GM21515 (cell line): ENCODE results near the gene LETM1.

Experiments used
- ATAC-seq: cut with Tn5 transposase; IDR thresholded peaks from one replicate; pipeline ENCODE4 v1.9.1; 2021; ENCODE audit not compliant: unreplicated experiment

LETM1 gene

GRCh38 chr4:1783015-1783414, 72.9 kb downstream of the LETM1 start:
- no peak for ATAC-seq

- ATAC-seq, result no peak
Measured at GRCh38 chr4:1780435-1780834, 75.5 kb downstream of the LETM1 start.

DNA sequence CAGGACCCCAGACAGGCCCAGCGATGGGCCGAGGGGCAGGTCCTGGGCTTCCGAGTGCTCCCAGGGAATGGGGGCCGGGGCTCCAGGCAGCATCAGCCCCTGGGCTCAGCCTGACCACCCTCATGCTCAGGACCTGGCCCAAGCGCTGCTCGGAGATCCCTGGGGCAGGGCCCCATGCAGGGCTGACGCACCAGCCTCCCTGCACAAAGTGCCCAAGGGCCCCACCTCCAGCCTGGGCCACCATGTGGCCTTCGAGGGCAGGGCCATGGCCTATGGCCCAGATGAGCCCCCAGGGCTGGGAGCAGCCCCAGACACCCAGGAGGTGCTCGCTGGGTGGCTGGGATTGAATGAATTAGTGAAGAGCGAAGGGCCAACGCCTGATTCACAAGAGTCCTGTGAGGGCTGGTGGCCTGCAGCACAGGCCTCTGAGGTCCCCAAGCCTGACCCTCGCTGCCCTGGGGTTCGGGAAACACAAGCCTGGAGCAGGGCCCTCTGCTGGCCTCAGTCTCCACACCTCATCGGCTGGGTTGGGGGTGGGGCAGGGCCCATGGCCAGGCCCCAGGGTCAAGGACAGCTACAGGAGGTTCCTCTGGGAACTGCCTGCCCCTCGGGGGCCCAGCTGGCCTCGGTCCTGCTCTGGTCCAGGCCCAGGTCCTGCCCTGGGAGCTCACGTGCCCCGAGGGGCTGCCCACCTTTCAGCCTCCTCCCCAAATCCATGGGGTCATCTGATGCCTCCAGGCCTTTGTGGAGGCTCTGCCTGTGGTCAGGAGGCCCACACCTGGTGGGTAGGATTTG, 76.2 kb downstream of the LETM1 start:
- ATAC-seq, result no peak

- ATAC-seq, result no peak
Measured at GRCh38 chr4:1778642-1779392, 77.1 kb downstream of the LETM1 start.

DNA sequence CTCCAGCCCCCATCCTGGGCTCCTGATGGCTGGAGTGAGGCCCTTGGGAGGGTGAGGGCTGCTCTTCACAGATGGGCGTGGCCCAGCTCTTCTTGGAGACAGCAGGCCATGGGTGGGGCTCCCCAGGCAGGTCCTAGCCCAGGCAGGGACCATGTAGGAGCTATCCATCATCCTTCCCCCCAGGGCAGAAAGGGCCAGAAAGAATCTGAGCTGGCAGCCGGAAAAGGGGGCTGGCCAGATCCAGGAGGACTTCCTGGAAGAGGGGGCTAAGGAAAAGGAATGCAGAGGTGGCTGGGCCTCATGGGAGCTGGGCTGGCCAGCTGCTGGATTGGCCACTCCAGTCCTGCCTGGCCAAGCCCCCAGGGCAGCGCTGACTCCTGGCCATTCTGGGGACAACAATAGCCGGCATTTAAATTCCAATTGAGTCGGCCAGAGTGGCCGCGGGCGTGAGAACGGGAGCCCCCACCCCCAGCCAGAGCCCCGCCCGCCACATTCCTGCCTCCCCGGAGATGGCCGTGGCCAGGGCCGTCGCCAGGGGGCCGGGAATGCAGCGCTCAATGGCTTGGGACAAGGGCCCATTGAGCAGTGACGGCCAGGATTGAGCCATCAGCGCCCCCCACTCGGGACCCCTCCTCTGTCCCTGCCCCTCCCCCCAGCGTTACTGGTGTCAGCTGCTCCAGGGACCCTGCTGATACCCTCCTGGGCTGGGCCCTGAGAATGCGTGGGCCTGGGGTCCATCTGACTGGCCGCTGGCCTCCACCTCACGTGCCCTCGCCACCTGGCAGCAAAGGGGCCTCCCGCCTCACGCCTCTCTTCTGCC, 77.9 kb downstream of the LETM1 start:
- ATAC-seq, result no peak

DNA sequence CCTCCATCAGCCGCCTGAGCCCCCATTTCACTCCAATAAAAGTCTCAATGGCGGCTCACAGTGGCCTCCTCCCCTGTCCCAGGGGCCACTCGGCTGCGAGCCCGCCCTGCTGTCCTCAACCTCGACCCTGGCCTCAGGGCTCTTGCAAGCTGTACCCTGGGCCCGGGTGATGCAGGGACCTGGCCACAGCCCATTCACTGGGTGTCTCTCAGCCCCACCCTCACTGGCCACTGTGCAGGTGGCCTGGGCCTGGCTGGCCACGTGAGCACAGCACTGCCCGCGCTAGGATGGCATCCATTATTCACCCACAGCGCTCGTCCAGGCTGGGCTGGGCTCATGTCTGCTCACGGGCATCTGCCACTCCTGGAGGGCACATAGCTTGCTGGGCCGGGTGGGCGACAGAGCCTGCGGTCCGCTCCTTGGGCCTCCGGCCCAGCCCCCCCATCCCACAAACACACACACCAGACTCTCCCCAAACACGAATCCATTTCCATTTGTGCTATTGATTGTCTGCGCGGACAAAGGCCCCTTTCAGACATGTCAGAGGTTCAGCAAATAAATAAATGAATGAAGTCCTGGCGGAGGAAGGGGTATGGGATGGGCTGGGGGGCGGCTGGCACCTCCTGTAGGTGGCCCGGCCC, 79.3 kb downstream of the LETM1 start:
- ATAC-seq, result no peak

- ATAC-seq, result no peak
Measured at GRCh38 chr4:1775731-1776500, 80.0 kb downstream of the LETM1 start.

- ATAC-seq, result no peak
Measured at GRCh38 chr4:1773754-1774153, 82.2 kb downstream of the LETM1 start.

DNA sequence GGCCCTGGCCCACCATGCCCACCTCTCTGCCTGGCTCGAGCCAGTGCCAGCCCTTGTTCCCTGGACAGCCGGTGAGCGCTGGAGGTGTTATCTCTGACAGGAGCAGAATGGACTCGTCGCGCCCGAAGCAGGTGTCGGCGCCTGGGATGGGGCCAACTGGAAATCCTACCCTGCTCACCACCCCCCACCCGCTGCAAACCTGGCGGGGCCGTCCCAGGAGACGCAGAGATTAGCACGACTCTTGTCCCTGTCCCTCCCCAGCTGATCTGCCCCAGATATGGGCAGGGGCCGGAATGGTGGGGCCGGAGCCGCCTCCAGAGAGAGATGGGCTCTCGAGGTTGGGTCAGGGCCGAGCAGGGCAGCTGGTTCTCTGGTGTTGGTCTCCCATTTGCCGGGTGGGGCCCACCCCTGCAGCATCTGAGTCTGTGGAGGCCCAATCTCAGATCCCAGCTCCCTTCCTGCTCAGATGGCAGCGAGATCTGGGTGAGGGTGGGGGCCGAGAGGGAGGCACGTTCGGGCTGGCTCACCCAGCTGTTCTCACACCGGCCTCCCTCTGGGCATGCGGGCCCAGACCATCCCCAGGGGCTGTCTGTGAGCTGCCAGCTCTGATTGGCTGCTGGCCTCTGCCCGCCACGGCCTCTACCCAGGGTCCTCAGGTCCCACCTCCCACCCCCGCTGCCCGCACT, 83.0 kb downstream of the LETM1 start:
- ATAC-seq, result no peak

DNA sequence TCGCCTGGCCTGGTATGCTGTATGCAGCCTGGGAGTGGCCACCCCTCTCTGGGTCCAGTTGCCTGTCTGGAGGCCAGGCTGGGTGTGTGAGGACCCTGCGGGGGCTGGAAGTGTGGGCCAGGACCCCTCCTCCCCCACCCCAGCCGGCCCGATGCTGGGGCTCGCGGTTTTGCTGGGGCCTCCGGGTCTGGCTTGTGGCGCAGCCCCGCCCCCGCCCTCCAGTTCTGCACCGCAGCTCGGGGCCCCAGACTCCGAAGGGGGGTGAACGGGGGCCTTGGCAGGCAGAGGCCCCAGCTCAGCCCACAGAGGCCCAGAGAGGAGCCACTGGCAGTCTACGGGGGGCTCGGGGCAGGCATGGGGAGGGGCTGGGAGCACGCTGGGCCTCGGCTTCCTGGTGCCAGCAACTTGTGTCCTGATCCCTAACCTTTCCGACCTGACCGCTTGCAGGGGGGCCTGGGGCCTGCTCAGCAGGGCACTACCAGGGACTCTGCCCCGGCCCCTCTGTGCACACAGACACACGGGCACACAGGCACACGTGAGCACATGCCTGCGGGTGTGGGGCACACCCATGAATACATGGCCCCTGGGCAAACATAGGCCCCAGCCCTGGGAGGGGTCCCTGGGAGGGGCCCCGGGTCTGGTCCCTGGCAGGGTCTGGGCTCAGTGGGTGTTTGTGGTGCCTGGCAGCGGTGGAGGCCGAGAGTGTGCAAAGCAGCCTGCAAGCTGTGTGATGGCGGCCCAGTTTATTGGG, 84.2 kb downstream of the LETM1 start:
- no peak for ATAC-seq

- ATAC-seq, result no peak
Measured at GRCh38 chr4:1770791-1771231, 85.1 kb downstream of the LETM1 start.

DNA sequence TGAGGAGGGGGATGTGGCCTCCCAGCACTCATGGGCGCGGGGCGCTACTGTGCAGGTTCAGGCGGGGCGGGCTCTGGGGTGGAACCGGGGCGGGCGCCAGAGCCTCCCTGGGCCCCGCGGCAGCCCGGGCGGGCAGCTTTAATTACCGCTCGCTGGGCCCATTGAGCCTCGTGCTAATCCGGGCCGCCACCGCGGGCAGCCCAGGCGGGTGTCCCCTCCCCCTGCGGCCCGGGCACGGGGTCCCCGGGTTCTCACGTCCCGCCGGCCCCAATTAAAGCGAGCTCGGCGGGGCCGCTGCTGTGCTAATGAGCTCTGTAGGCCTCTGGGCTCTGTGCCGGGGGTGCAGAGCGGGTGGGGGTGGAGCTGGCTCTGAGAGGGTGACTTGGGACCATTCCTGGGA, 85.7 kb downstream of the LETM1 start:
- no peak for ATAC-seq

GRCh38 chr4:1769692-1770091, 86.3 kb downstream of the LETM1 start:
- no peak for ATAC-seq

DNA sequence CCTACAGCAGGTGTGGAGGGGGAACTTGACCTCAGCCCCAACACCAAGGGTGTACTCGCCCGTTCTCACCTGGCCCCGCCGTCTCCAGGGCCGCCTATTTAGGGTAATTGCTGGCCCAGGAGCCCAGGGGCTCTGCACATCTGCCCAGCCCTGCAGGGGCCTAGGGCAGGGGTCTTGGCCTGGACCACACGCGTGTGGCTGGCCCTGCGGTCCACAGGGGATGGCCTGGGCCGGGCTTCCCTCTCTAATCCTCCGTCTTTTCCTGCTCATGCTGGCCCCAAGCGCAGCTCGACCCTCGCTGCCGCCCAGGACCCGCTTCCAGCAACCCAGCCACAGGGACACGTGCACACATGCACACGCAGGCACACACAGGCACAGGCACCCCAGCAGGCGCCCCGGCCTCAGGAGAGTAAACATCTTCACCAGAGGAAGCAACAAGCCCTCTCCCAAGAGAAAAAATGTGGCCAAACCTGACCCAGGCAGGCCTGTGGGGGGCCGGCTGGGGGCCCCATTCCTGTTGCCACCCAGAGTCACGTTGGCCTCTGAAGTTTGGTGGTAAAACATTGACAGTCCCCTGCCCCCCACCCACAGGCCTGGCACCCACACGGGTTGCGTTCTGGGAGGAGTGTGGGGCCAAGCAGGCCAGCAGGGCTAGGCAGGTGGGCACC, 87.5 kb downstream of the LETM1 start:
- ATAC-seq, result no peak

- no peak for ATAC-seq
Measured at GRCh38 chr4:1767770-1768366, 88.1 kb downstream of the LETM1 start.

DNA sequence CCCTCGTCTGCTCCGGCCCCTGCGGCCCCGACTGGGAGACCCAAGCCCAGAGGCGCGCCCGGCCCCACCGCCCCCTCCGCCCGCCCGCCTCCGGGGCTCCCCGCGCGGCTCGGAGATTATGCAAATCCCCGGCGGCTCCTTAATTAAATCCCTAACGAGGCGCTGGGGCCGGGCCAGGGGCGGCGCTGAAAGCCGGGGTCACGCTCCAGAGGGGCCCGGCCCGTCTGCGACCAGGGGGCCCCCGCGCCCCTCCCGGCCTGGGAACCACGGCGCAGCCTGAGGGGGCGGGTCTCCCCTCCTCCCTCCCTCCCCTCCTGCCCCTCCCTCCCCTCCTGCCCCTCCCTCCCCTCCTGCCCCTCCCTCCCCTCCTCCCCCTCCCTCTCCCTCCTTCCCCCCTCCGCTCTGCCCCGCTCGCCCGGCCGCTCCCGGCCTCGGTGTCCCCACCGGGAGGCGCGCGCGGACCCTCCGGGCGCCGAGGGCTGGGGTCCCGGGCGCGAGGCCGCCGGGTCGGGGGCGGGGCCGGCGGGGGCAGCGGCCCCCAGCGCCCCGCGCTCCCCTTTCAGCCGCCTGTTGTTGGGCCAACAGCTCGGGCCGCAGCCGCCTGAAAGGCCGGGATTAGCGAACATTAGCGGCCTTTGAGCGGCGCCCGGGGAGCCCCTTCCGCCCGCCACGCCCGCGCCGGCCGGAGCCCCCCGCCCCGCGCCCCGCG, 88.7 kb downstream of the LETM1 start:
- ATAC-seq, result no peak
